H1 (cell line): ENCODE measurements around the gene SLC6A6. TPM values are rescaled to one million over a fixed set of nuclear protein-coding genes. Genes with fewer than 3 reads are reported as not detected.

ENCODE experiments used
- BACH1 ChIP-seq: IDR thresholded peaks from 2 replicates; pipeline ENCODE4 v1.6.1; 2012; ENCODE audit warnings: low read length, improper control_type of control experiment
- BCL11A ChIP-seq, 2 experiments: IDR thresholded peaks; one replicate each; pipeline ENCODE4 v1.6.1; 2011; ENCODE audit warnings: low read depth in 2 of 2, low read length in 2 of 2, mild to moderate bottlenecking in 2 of 2
- RAD21 ChIP-seq, 2 experiments: IDR thresholded peaks in 1 of 2; conservative IDR thresholded peaks in 1 of 2; 2 replicates each; pipeline ENCODE4 v1.6.1; 2011; ENCODE audit warnings: low read depth in 2 of 2, low read length in 2 of 2, improper control_type of control experiment in 1 of 2, inconsistent platforms in 1 of 2, mild to moderate bottlenecking in 1 of 2, moderate library complexity in 1 of 2
- RFX5 ChIP-seq: IDR thresholded peaks from 2 replicates; pipeline ENCODE4 v1.6.1; 2011; ENCODE audit warnings: low read depth, low read length, improper control_type of control experiment, borderline replicate concordance
- RXRA ChIP-seq: IDR thresholded peaks from 2 replicates; pipeline ENCODE4 v1.6.1; 2011; ENCODE audit warnings: low read depth, mild to moderate bottlenecking, low read length, moderate library complexity; ENCODE audit not compliant: insufficient read depth
- SP4 ChIP-seq: IDR thresholded peaks from 2 replicates; pipeline ENCODE4 v1.6.1; 2012; ENCODE audit warnings: low read length, inconsistent platforms
- SRF ChIP-seq: IDR thresholded peaks from 2 replicates; pipeline ENCODE4 v1.6.1; 2011; ENCODE audit warnings: mild to moderate bottlenecking, low read depth, low read length, moderate library complexity
- USF2 ChIP-seq: IDR thresholded peaks from 2 replicates; pipeline ENCODE4 v1.6.1; 2011; ENCODE audit warnings: low read length, improper control_type of control experiment
- polyA plus RNA-seq, 7 experiments: library from polyadenylated mRNA; depleted of rRNA in 3 of 7; stranded (reverse) in 5 of 7; unstranded in 2 of 7; fragments of >200 nt in 5 of 7; fragments of 200-250 nt in 2 of 7; gene quantifications; 1 replicate in 5 of 7; 2 replicates in 1 of 7; 4 replicates in 1 of 7; pipeline versions ENCODE4 v1.2.1 to v1.2.3, GENCODE V29; 2011 to 2013; ENCODE audit warnings: missing spikeins in 2 of 7, mixed read lengths in 2 of 7
- total RNA-seq: library from RNA; stranded (reverse); fragmentation: NEBNext Ultra II Directional; extraction: Animal tissue kit (Norgen Biotek cat#: 25700); gene quantifications from 2 replicates; pipeline ENCODE4 v1.2.1, GENCODE V29; 2021

The SLC6A6 gene
- total and polyA plus RNA-seq, 2 of the 8 experiments (the other 6 are each of a cell fraction or from before 2014, with no cell fraction given) = 66.2 to 144 TPM

GRCh38 chr3:14446988-14447570, 44.7 kb downstream of the SLC6A6 start (continued):
- TF ChIP-seq BCL11A (IDR thresholded peaks at IDR 0.05; ENCODE audit: low read depth in 2 of 2, low read length in 2 of 2) = no peak
- no peak for TF ChIP-seq SRF
- no peak for TF ChIP-seq BACH1
- TF ChIP-seq RFX5 = no peak
- no peak for TF ChIP-seq USF2
- TF ChIP-seq RAD21 (IDR thresholded peaks at IDR 0.05 in 1 of 2, conservative IDR thresholded peaks at IDR 0.05 in 1 of 2; ENCODE audit: low read depth in 2 of 2, low read length in 2 of 2) = no peak
- no peak for TF ChIP-seq RXRA
- no peak for TF ChIP-seq SP4
